SK-N-MC (cell line): ENCODE results near the gene CMIP.

Source experiments
- EZH2 ChIP-seq: fragments of 200-600 bp; sonication (generic); IDR thresholded peaks from one replicate; pipeline ENCODE4 v1.6.1; 2017; ENCODE audit warnings: antibody characterized with exemption
- POLR2AphosphoS5 ChIP-seq: IDR thresholded peaks from 2 replicates; pipeline ENCODE4 v1.6.1; 2012; ENCODE audit warnings: mild to moderate bottlenecking, low read depth, low read length, borderline replicate concordance

GRCh38 chr16:81601601-81602255 lies 157.1 kb downstream of the CMIP start:
- TF ChIP-seq POLR2AphosphoS5 (no peak), EZH2 (no peak)
